ENCODE measurements around the gene DCUN1D4.
"Not testable (repeated sequence)": the region's sequence is repeated elsewhere in the genome, so short reads cannot be mapped to it uniquely, and the experiment has no call there.

DCUN1D4 gene

GRCh38 chr4:51893402-51893801 is 50.4 kb downstream of the DCUN1D4 start:
- DNase-seq (ENCODE audit: extremely low read depth in 1 of 2, low read depth in 1 of 2) = not testable (repeated sequence)

- DNase-seq (ENCODE audit: extremely low read depth in 1 of 2, low read depth in 1 of 2) = no peak
These were observed 51.2 kb downstream of the DCUN1D4 start for GRCh38 chr4:51894059-51894645.

- DNase-seq (ENCODE audit: extremely low read depth in 1 of 2, low read depth in 1 of 2) = no peak
These were observed 52.2 kb downstream of the DCUN1D4 start for GRCh38 chr4:51895158-51895557.

- DNase-seq (ENCODE audit: extremely low read depth in 1 of 2, low read depth in 1 of 2) = peak; percentile 1 to 3
These were observed 53.0 kb downstream of the DCUN1D4 start for GRCh38 chr4:51895816-51896408.

GRCh38 chr4:51901363-51901762 is 58.4 kb downstream of the DCUN1D4 start:
- DNase-seq (ENCODE audit: extremely low read depth in 1 of 2, low read depth in 1 of 2) = no peak

GRCh38 chr4:51906167-51906958 is 63.4 kb downstream of the DCUN1D4 start:
- DNase-seq (ENCODE audit: extremely low read depth in 1 of 2, low read depth in 1 of 2) = no peak

- DNase-seq (ENCODE audit: extremely low read depth in 1 of 2, low read depth in 1 of 2) = no peak
These were observed 64.2 kb downstream of the DCUN1D4 start for GRCh38 chr4:51907006-51907669.

GRCh38 chr4:51909236-51909703 is 66.3 kb downstream of the DCUN1D4 start:
- no peak for DNase-seq (ENCODE audit: extremely low read depth in 1 of 2, low read depth in 1 of 2)

GRCh38 chr4:51918251-51918650 is 75.3 kb downstream of the DCUN1D4 start:
- DNase-seq (ENCODE audit: extremely low read depth in 1 of 2, low read depth in 1 of 2) = no peak

GRCh38 chr4:51923343-51923742 is 80.4 kb downstream of the DCUN1D4 start:
- no peak for DNase-seq (ENCODE audit: extremely low read depth in 1 of 2, low read depth in 1 of 2)

- no peak for DNase-seq (ENCODE audit: extremely low read depth in 1 of 2, low read depth in 1 of 2)
These were observed 82.4 kb downstream of the DCUN1D4 start for GRCh38 chr4:51925307-51925706.

GRCh38 chr4:51930557-51930956 is 87.6 kb downstream of the DCUN1D4 start:
- DNase-seq (ENCODE audit: extremely low read depth in 1 of 2, low read depth in 1 of 2) = no peak

GRCh38 chr4:51931461-51931860 is 88.5 kb downstream of the DCUN1D4 start:
- no peak for DNase-seq (ENCODE audit: extremely low read depth in 1 of 2, low read depth in 1 of 2)

- DNase-seq (ENCODE audit: extremely low read depth in 1 of 2, low read depth in 1 of 2) = no peak
These were observed 89.3 kb downstream of the DCUN1D4 start for GRCh38 chr4:51932261-51932660.

- DNase-seq (ENCODE audit: extremely low read depth in 1 of 2, low read depth in 1 of 2) = no peak
These were observed 89.7 kb downstream of the DCUN1D4 start for GRCh38 chr4:51932684-51933083.

GRCh38 chr4:51940460-51940859 is 97.5 kb downstream of the DCUN1D4 start:
- not testable (repeated sequence) for DNase-seq (ENCODE audit: extremely low read depth in 1 of 2, low read depth in 1 of 2)

GRCh38 chr4:51942108-51942832 is 99.3 kb downstream of the DCUN1D4 start:
- DNase-seq (ENCODE audit: extremely low read depth in 1 of 2, low read depth in 1 of 2) = no peak

GRCh38 chr4:51942833-51943215 is 99.9 kb downstream of the DCUN1D4 start:
- no peak for DNase-seq (ENCODE audit: extremely low read depth in 1 of 2, low read depth in 1 of 2)

GRCh38 chr4:51943221-51943620 is 100.3 kb downstream of the DCUN1D4 start:
- no peak for DNase-seq (ENCODE audit: extremely low read depth in 1 of 2, low read depth in 1 of 2)

GRCh38 chr4:51958199-51958968 is 115.4 kb downstream of the DCUN1D4 start:
- no peak for DNase-seq (ENCODE audit: extremely low read depth in 1 of 2, low read depth in 1 of 2)
